ENCODE results near the gene TAS2R43. TPM values are rescaled to one million over a fixed set of nuclear protein-coding genes. Genes with fewer than 3 reads are reported as not detected.
"Not testable (repeated sequence)": the region's sequence is repeated elsewhere in the genome, so short reads cannot be mapped to it uniquely, and the experiment has no call there.

Gene TAS2R43
- total RNA-seq, 4 donors from 2014 or later = 0.32 to 3.2 (median 2.5) TPM; not detected in 1

GRCh38 chr12:11106288-11106687 lies 14.2 kb upstream of the TAS2R43 start:
- TF ChIP-seq POLR2AphosphoS5 (IDR thresholded peaks at IDR 0.05) = no peak
- no peak for TF ChIP-seq CTCF (IDR thresholded peaks at IDR 0.05)
- TF ChIP-seq EP300 (IDR thresholded peaks at IDR 0.05) = no peak
- no peak for TF ChIP-seq POLR2A (IDR thresholded peaks at IDR 0.05)

GRCh38 chr12:11105546-11105945 lies 13.4 kb upstream of the TAS2R43 start:
- no peak overlapping the region for H3K27ac ChIP-seq
- H3K36me3 ChIP-seq = peaks cover 0 to 9% of the 10 kb centered on the region in 2 donors
- peaks cover 0 to 5% (median 0%) of the 10 kb centered on the region in 3 donors for H3K9me3 ChIP-seq
- H3K27me3 ChIP-seq = no peaks in the 10 kb centered on the region
- H3K4me1 ChIP-seq = no peaks in the 10 kb centered on the region
- ATAC-seq = no peak
- TF ChIP-seq EP300 (IDR thresholded peaks at IDR 0.05) (no peak), POLR2A (IDR thresholded peaks at IDR 0.05) (no peak), CTCF (IDR thresholded peaks at IDR 0.05) (no peak), POLR2AphosphoS5 (IDR thresholded peaks at IDR 0.05) (no peak)
- 40 to 55% methylated on average over 2 of the region's 2 CpGs for WGBS, 2 donors (ENCODE audit: low coverage in 1 of 2)
- H3K4me3 ChIP-seq = no peak overlapping the region

More at GRCh38 chr12:11106288-11106687, 14.2 kb upstream of the TAS2R43 start:
- H3K4me1 ChIP-seq = no peaks in the 10 kb centered on the region
- no peak for ATAC-seq
- WGBS, 2 donors (ENCODE audit: low coverage in 1 of 2) = 87 to 93% methylated on average over 1 to 2 of the region's 2 CpGs
- no peak overlapping the region for H3K27ac ChIP-seq
- no peak overlapping the region for H3K4me3 ChIP-seq
- H3K36me3 ChIP-seq = peaks cover 0 to 9% of the 10 kb centered on the region in 2 donors
- H3K9me3 ChIP-seq = peaks cover 0 to 10% (median 0%) of the 10 kb centered on the region in 3 donors
- H3K27me3 ChIP-seq = no peaks in the 10 kb centered on the region

- no CpG with 5 or more reads among the region's 2 CpGs for WGBS, 2 donors (ENCODE audit: low coverage in 1 of 2)
- not testable (repeated sequence) for H3K4me1 ChIP-seq, H3K4me3 ChIP-seq, H3K27me3 ChIP-seq, H3K27ac ChIP-seq, H3K36me3 ChIP-seq, ATAC-seq, H3K9me3 ChIP-seq
Measured at GRCh38 chr12:11094910-11095309, 2.8 kb upstream of the TAS2R43 start.

- WGBS, 2 donors (ENCODE audit: low coverage in 1 of 2) = 76 to 86% methylated on average over 3 to 5 of the region's 5 CpGs
- Histone ChIP-seq H3K9me3 (no peaks in the 10 kb centered on the region), H3K4me1 (no peaks in the 10 kb centered on the region), H3K27me3 (no peaks in the 10 kb centered on the region), H3K4me3 (no peak overlapping the region), H3K36me3 (no peaks in the 10 kb centered on the region), H3K27ac (no peak overlapping the region)
- TF ChIP-seq CTCF (IDR thresholded peaks at IDR 0.05) (no peak), EP300 (IDR thresholded peaks at IDR 0.05) (no peak), POLR2AphosphoS5 (IDR thresholded peaks at IDR 0.05) (no peak), POLR2A (IDR thresholded peaks at IDR 0.05) (no peak)
- no peak for ATAC-seq
Measured at GRCh38 chr12:11089246-11089645, 2.9 kb downstream of the TAS2R43 start.

- no peak for ATAC-seq
- Histone ChIP-seq H3K27me3 (no peaks in the 10 kb centered on the region), H3K4me1 (no peaks in the 10 kb centered on the region), H3K27ac (no peak overlapping the region), H3K36me3 (no peaks in the 10 kb centered on the region), H3K4me3 (no peak overlapping the region), H3K9me3 (peaks cover 0 to 9% (median 0%) of the 10 kb centered on the region in 3 donors)
- 63 to 83% methylated on average over 3 of the region's 3 CpGs for WGBS, 2 donors (ENCODE audit: low coverage in 1 of 2)
- TF ChIP-seq CTCF (IDR thresholded peaks at IDR 0.05) (no peak), POLR2A (IDR thresholded peaks at IDR 0.05) (no peak), POLR2AphosphoS5 (IDR thresholded peaks at IDR 0.05) (no peak), EP300 (IDR thresholded peaks at IDR 0.05) (no peak)
Measured at GRCh38 chr12:11085419-11085818, 6.7 kb downstream of the TAS2R43 start.

All from gastroesophageal sphincter (tissue), 4 donors.